HFF-Myc (cell line): ENCODE data around the gene ARHGAP15.

ENCODE experiments used
- DNase-seq: peaks from one replicate; pipeline ENCODE4 v3.0.0-alpha.2; 2011; ENCODE audit warnings: low read depth; ENCODE audit errors: extremely low read depth
- H3K4me3 ChIP-seq: replicated peaks from 2 replicates; pipeline ENCODE4 v1.5.1; 2011; ENCODE audit warnings: low read depth, mild to moderate bottlenecking, control low read depth, low read length
- TF ChIP-seq, protein P1 (sequence below): IDR thresholded peaks from 2 replicates; pipeline ENCODE4 v1.5.1; 2012; ENCODE audit warnings: mild to moderate bottlenecking, low read depth, low read length, control low read depth; ENCODE audit errors: missing control alignments

The ARHGAP15 gene

DNA sequence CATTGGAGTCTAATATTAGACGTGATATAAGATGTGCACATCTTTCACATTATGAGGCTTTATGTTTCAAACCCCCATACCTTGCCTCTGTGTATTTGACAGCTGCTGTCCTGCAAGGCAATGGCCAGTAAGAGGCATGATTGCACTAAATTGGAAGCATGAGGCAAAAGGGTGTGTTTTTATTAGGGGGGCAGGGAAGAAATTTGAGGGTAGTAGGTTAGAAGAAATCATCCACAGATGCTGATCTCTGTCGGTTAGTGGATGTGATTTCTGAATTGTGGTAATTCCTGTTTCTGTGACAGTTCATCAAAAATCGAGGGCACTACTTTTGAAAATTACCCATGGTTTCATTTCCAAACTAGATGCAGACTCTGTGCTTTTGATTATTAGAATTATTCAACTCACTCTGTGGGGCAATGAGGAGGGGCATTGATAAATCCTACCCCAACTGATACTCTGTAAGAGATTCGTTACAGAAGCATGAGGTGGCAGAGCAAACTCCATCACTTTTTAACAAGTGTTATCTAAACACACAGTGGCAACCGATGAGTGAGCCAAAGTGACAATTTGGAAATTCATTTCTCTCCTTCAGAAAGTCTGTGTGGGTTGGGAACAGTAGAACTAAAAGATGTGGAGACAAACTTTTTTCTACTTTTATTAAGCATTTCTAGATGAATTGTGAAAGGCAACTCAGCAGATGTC is 453.0 kb downstream of the ARHGAP15 start:
- TF ChIP-seq, protein P1, sequence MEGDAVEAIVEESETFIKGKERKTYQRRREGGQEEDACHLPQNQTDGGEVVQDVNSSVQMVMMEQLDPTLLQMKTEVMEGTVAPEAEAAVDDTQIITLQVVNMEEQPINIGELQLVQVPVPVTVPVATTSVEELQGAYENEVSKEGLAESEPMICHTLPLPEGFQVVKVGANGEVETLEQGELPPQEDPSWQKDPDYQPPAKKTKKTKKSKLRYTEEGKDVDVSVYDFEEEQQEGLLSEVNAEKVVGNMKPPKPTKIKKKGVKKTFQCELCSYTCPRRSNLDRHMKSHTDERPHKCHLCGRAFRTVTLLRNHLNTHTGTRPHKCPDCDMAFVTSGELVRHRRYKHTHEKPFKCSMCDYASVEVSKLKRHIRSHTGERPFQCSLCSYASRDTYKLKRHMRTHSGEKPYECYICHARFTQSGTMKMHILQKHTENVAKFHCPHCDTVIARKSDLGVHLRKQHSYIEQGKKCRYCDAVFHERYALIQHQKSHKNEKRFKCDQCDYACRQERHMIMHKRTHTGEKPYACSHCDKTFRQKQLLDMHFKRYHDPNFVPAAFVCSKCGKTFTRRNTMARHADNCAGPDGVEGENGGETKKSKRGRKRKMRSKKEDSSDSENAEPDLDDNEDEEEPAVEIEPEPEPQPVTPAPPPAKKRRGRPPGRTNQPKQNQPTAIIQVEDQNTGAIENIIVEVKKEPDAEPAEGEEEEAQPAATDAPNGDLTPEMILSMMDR, result peak; percentile 31
- DNase-seq, result no peak
- no peak overlapping the region for H3K4me3 ChIP-seq

DNA sequence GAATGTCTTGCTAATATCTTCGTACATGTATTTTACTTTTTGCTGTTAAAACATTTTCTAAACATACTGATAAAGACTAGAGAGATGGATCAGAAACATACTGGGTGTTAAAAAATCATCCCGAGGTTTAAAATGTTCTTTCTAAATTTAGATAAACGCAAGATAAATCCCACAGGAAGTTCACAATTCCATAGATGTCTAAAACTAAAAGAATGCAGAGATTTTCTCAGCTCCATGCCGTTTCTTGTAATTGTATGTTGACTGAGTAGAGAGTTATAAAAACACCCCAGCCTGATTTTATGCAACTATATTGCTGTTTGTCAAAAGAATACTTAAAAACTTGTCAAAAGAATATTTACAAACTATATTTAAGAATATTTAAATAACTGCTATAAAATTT is 455.7 kb downstream of the ARHGAP15 start:
- no peak for DNase-seq
- H3K4me3 ChIP-seq, result no peak overlapping the region
- TF ChIP-seq, protein P1, result no peak

DNA sequence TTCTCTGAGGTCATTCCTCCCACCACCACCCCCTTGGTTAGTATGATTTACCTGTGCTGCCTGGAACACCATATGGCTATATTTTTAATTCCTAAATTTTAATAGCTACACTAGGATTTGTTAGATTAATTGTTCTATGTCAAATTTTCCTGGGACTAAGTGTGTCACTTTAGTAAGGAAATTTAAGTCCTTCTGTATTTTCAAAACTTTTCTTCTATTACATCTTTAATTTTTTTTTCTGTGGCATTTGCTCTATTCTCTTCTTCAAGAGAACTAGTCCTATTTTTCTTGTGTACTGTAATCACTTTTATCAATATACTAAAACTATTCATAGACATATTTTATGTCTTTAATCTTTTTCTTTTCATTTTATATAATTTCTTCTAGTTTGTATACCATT is 456.9 kb downstream of the ARHGAP15 start:
- TF ChIP-seq, protein P1, result no peak
- DNase-seq, result no peak
- no peak overlapping the region for H3K4me3 ChIP-seq

DNA sequence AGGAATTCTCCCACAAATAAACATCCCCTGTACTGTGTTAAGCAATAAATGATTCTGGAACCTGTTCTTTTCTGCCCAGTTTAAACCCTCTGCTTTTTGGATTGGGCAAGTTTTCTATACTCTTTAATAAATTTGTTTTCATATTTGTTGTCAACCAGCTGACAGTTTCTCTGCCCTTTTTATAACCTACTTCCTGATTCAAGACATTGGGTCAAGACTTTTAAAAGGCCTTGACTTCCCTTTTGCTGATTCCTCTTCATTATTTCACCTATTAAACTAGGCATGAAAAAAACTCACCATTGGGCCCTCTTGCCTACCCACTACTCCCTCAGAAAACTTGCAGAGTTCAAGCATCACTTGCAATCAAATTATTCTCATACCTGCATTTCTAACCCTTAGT is 459.5 kb downstream of the ARHGAP15 start:
- no peak overlapping the region for H3K4me3 ChIP-seq
- no peak for DNase-seq
- TF ChIP-seq, protein P1, result no peak

DNA sequence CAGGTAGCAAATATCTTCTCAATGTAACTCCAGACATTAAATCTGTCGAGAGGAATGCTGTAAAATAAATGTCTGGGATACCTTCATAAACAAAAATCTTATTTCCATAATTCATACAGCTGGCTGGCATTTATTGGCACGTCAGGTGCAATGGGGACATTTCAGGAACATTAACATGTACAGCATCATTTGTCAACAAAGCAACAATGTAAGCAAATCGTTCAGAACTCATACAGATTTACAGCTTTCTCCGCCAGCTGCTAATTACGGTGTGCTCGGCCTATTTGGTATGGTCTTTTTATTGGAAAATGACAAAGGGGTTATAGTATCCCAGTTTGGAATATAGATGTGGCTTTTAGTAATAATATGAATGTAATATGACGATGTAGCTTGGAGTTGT is 464.9 kb downstream of the ARHGAP15 start:
- TF ChIP-seq, protein P1, result no peak
- no peak overlapping the region for H3K4me3 ChIP-seq
- no peak for DNase-seq

DNA sequence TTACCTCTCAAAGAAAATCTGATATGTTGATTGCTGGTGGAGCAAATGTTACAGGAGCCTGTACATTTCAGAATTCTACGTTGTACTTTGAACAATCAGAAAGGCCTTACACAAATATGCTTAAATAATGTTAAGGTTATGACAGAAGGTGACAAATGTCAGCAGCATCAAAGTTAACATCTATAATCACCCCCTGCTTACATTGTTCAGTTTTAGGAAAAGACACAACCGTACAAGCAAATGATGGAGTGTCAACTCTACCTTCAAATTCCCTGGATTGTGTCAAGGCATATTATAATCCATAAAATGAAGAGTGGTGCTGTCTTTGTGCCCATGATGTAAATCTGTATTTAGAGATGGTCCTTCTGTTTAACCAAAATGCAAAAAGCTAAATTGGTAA is 465.5 kb downstream of the ARHGAP15 start:
- TF ChIP-seq, protein P1, result no peak
- DNase-seq, result no peak
- H3K4me3 ChIP-seq, result no peak overlapping the region

DNA sequence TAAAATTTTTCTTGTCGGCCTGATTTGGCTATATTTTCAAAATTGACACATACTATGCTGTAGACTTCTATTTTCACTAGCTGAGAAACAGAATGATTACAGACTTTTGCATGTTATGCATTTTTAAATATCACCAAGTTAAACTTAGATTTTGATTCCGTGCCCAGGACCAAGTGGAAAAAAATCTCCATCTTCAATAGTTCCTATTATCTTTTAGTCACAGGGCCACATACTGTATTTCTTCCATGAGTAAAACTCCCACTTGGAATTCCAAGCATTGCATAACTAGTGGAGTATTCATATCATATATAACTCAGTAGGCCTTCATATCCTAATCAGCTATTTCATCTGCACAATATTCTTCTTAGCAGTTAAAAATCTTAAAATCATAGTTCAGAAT is 470.9 kb downstream of the ARHGAP15 start:
- TF ChIP-seq, protein P1, result no peak
- DNase-seq, result no peak
- H3K4me3 ChIP-seq, result no peak overlapping the region
